ENCODE results near the gene CNKSR3.

DNA sequence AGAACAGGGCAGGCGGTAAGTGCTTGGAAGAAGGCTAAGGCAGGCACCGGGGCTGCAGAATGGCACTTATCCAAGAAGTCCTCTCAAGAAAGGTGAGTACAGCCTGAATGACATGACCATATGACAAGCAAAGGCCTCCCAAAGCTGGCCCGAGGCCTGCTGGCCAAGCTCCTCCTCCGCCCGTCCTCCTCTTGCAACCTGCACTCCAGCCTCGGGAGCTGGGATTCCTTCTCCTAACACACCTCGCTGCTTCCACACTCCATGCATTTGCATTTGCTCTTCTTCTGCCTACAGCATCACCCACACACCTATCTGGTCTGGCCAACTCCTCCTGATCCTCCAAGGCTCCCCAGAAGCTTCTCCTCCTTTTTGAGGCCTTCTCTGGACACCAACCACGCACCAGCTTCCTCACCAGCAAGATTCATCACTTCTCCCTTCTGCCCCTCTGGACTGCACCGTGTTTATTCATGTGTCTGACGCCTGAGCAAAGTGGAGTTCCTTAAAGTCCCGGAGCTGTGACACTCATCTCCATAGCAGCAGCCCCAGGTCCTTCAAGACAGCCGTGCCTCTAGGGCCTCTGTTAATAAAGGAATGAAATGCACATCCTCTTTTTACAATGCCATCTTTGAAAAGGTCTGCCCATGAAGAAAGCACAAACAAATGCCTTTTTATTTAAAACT lies 32.3 kb downstream of the CNKSR3 start:
- TF ChIP-seq POLR2AphosphoS5 (IDR thresholded peaks at IDR 0.05; ENCODE audit: low read depth, low read length) (no peak), POLR2A (IDR thresholded peaks at IDR 0.05; ENCODE audit: low read depth, low read length) (no peak), PAX5 (IDR thresholded peaks at IDR 0.05; ENCODE audit: insufficient read depth, low read length, severe bottlenecking) (no peak), SPI1 (IDR thresholded peaks at IDR 0.05; ENCODE audit: low read depth, low read length) (no peak), TAF1 (IDR thresholded peaks at IDR 0.05; ENCODE audit: low read depth, low read length) (no peak)

Data from GM12891 (cell line).